AG10803 (cell line): ENCODE measurements around the gene BACH2.

Source experiments
- DNase-seq: peaks from one replicate; pipeline ENCODE4 v3.0.0; 2010; ENCODE audit warnings: low read depth
- H3K4me3 ChIP-seq: 2 replicates; pipeline ENCODE4 v1.5.1; 2011; ENCODE audit warnings: mild to moderate bottlenecking, low read length, control low read depth
- TF ChIP-seq, protein P1 (sequence below): conservative IDR thresholded peaks from 2 replicates; pipeline ENCODE4 v1.5.1; 2011; ENCODE audit warnings: mild to moderate bottlenecking, low read length, control low read depth, inconsistent platforms

BACH2 gene

GRCh38 chr6:90199900-90200299 lies 96.7 kb downstream of the BACH2 start:
- TF ChIP-seq, protein P1, sequence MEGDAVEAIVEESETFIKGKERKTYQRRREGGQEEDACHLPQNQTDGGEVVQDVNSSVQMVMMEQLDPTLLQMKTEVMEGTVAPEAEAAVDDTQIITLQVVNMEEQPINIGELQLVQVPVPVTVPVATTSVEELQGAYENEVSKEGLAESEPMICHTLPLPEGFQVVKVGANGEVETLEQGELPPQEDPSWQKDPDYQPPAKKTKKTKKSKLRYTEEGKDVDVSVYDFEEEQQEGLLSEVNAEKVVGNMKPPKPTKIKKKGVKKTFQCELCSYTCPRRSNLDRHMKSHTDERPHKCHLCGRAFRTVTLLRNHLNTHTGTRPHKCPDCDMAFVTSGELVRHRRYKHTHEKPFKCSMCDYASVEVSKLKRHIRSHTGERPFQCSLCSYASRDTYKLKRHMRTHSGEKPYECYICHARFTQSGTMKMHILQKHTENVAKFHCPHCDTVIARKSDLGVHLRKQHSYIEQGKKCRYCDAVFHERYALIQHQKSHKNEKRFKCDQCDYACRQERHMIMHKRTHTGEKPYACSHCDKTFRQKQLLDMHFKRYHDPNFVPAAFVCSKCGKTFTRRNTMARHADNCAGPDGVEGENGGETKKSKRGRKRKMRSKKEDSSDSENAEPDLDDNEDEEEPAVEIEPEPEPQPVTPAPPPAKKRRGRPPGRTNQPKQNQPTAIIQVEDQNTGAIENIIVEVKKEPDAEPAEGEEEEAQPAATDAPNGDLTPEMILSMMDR = no peak
- no peak overlapping the region for H3K4me3 ChIP-seq
- DNase-seq = no peak

DNA sequence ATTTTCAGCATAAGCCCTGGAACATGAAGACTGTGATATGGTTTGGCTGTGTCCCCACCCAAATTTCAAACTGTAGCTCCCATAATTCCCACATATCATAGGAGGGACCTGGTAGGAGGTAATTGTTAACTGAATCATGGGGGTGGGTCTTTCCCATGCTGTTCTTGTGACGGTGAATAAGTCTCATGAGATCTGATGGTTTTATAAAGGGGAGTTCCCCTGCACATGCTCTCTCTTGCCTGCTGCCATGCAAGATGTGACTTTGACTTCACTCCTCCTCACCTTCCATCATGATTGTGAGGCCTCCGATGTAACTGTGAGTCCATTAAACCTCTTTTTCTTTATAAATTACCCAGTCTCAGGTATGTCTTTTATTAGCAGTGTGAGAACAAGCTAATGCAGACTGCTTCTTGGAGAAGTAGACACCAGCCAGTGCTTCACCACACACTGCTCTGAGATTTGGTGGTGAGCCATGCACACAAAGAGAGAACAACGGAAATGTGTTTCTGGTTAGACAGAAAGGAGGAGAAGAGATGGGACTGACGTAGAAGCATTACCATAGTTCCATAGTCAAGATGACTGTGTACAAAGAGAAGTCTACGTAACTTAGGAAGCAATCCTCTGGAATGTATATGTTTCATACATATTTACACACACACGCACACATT lies 97.8 kb downstream of the BACH2 start:
- DNase-seq = no peak
- no peak overlapping the region for H3K4me3 ChIP-seq
- TF ChIP-seq, protein P1 = no peak

- TF ChIP-seq, protein P1 = no peak
- no peak overlapping the region for H3K4me3 ChIP-seq
- peak; percentile 83 for DNase-seq
Observed at GRCh38 chr6:90197854-90198496, 98.7 kb downstream of the BACH2 start.

DNA sequence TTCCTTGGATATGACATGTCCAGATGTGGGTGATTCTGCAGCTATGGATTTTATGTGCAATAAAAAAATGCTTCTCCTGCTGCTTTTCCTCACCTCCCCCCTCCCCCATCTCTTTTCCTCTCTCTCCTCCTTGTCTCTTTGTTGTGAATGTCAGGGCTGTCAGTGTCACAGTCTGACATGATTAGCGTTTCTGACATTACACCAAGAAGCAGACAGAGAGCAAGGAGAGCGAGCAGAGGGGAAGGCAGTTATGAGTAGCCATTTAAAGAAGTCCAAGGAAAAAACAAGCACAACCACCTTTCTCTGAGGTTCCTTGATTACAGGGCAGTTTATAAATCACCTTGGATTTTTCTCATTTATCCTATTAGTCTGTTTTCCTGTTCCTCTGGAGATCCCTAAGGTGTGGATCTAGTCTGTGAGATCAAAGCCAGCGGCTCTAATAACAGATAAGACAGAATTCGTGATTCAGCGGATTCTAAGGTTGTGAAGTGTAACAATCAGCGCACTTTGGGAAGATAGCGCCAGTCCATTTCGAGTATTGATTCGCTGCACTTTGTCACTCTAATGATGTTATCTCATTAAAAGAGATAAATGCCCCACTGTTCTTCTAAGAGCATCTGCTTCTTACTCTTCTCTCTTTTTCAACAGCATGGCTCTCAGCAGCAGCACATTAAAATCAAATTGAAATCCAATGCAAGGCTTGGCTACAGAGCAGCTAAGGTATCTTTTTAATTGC lies 101.4 kb downstream of the BACH2 start:
- H3K4me3 ChIP-seq = no peak overlapping the region
- TF ChIP-seq, protein P1 = no peak
- no peak for DNase-seq

DNA sequence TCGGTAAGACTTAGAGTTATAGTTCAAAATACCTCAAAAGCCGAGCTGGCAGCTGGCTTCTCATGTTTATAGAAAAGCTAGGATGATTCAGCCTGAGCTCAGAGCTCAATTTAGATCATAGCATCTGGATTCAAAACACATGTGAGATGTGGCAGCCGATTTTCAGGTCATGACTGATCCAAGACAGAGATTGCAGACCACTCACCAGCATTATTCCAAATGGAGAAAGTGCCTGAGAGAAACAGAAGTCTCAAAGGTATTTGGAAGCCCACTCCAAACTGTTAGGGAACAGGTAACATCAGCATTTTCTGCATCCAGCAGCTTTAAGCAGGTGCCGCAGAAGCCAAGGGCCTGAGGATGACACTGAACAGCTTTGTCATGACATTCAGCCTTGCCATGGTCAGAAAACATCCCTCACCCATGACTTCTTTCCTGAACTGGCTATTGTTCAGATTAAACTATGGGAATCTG lies 102.2 kb downstream of the BACH2 start:
- TF ChIP-seq, protein P1 = no peak
- peak; percentile 70 for DNase-seq
- no peak overlapping the region for H3K4me3 ChIP-seq

GRCh38 chr6:90193359-90193758 lies 103.3 kb downstream of the BACH2 start:
- TF ChIP-seq, protein P1 = no peak
- H3K4me3 ChIP-seq = no peak overlapping the region
- no peak for DNase-seq
